ENCODE results near the gene ISL2.

Gene ISL2

GRCh38 chr15:76381366-76381765 is 44.8 kb downstream of the ISL2 start:
- Histone ChIP-seq H2AK5ac (ENCODE audit: low read length, severe bottlenecking) (no peak overlapping the region), H4K91ac (ENCODE audit: low read length) (no peak overlapping the region), H3K9ac (ENCODE audit: low read length) (no peak overlapping the region), H2BK5ac (ENCODE audit: low read depth, low read length, poor library complexity, severe bottlenecking) (no peak overlapping the region), H2AFZ (ENCODE audit: low read depth, low read length) (no peak overlapping the region), H2BK15ac (ENCODE audit: low read depth, poor library complexity, severe bottlenecking) (no peak overlapping the region), H3K79me1 (replicated peaks; ENCODE audit: low read length, poor library complexity, severe bottlenecking) (no peaks in the 10 kb centered on the region), H3K27ac (ENCODE audit: low read length, poor library complexity, severe bottlenecking) (no peak overlapping the region), H3K18ac (ENCODE audit: low read depth in 1 of 2, low read length in 2 of 2) (no peak overlapping the region), H3K4me3 (ENCODE audit: insufficient read depth in 1 of 2, low read depth in 1 of 2, low read length in 2 of 2) (no peak overlapping the region), H2BK12ac (ENCODE audit: low read length in 2 of 2) (no peak overlapping the region), H3K4me1 (ENCODE audit: control insufficient read depth, insufficient read depth, low read depth, low read length) (no peaks in the 10 kb centered on the region), H2BK120ac (ENCODE audit: low read depth, low read length) (no peak overlapping the region), H3K4ac (ENCODE audit: low read depth in 1 of 2, low read length in 2 of 2) (no peak overlapping the region), H3K23ac (ENCODE audit: low read length in 2 of 2) (no peak overlapping the region), H3K9me3 (ENCODE audit: control insufficient read depth, low read length) (no peaks in the 10 kb centered on the region), H3K36me3 (ENCODE audit: control insufficient read depth in 1 of 2, insufficient read depth in 2 of 2, low read depth in 1 of 2, low read length in 2 of 2) (no peaks in the 10 kb centered on the region), H3K4me2 (ENCODE audit: low read length, poor library complexity, severe bottlenecking) (no peak overlapping the region), H4K8ac (ENCODE audit: low read length) (no peak overlapping the region), H3K27me3 (ENCODE audit: control insufficient read depth in 1 of 2, insufficient read depth in 1 of 2, low read length in 2 of 2) (no peaks in the 10 kb centered on the region), H3K14ac (ENCODE audit: low read length in 2 of 2) (no peak overlapping the region)
- WGBS, result 96% methylated on average over 4 of the region's 4 CpGs
- no peak for DNase-seq

GRCh38 chr15:76382987-76383728 is 46.6 kb downstream of the ISL2 start:
- no peak overlapping the region for H2BK15ac ChIP-seq (ENCODE audit: low read depth, poor library complexity, severe bottlenecking)
- H2BK120ac ChIP-seq (ENCODE audit: low read depth, low read length), result no peak overlapping the region
- no peak overlapping the region for H3K18ac ChIP-seq (ENCODE audit: low read depth in 1 of 2, low read length in 2 of 2)
- no peaks in the 10 kb centered on the region for H3K4me1 ChIP-seq (ENCODE audit: control insufficient read depth, insufficient read depth, low read depth, low read length)
- H2BK12ac ChIP-seq (ENCODE audit: low read length in 2 of 2), result no peak overlapping the region
- no peaks in the 10 kb centered on the region for H3K36me3 ChIP-seq (ENCODE audit: control insufficient read depth in 1 of 2, insufficient read depth in 2 of 2, low read depth in 1 of 2, low read length in 2 of 2)
- H3K4me3 ChIP-seq (ENCODE audit: insufficient read depth in 1 of 2, low read depth in 1 of 2, low read length in 2 of 2), result no peak overlapping the region
- H3K79me1 ChIP-seq (replicated peaks; ENCODE audit: low read length, poor library complexity, severe bottlenecking), result no peaks in the 10 kb centered on the region
- no peak overlapping the region for H4K8ac ChIP-seq (ENCODE audit: low read length)
- H4K91ac ChIP-seq (ENCODE audit: low read length), result no peak overlapping the region
- no peak overlapping the region for H3K23ac ChIP-seq (ENCODE audit: low read length in 2 of 2)
- no peak overlapping the region for H3K27ac ChIP-seq (ENCODE audit: low read length, poor library complexity, severe bottlenecking)
- H3K14ac ChIP-seq (ENCODE audit: low read length in 2 of 2), result no peak overlapping the region
- no peak overlapping the region for H2BK5ac ChIP-seq (ENCODE audit: low read depth, low read length, poor library complexity, severe bottlenecking)
- H3K27me3 ChIP-seq (ENCODE audit: control insufficient read depth in 1 of 2, insufficient read depth in 1 of 2, low read length in 2 of 2), result no peaks in the 10 kb centered on the region
- WGBS, result 100% methylated on average over 1 of the region's 2 CpGs
- no peak overlapping the region for H3K4me2 ChIP-seq (ENCODE audit: low read length, poor library complexity, severe bottlenecking)
- DNase-seq, result no peak
- no peak overlapping the region for H2AK5ac ChIP-seq (ENCODE audit: low read length, severe bottlenecking)
- H3K9me3 ChIP-seq (ENCODE audit: control insufficient read depth, low read length), result no peaks in the 10 kb centered on the region
- H3K9ac ChIP-seq (ENCODE audit: low read length), result no peak overlapping the region
- H2AFZ ChIP-seq (ENCODE audit: low read depth, low read length), result no peak overlapping the region
- no peak overlapping the region for H3K4ac ChIP-seq (ENCODE audit: low read depth in 1 of 2, low read length in 2 of 2)

GRCh38 chr15:76384409-76384808 is 47.8 kb downstream of the ISL2 start:
- Histone ChIP-seq H3K4me3 (ENCODE audit: insufficient read depth in 1 of 2, low read depth in 1 of 2, low read length in 2 of 2) (no peak overlapping the region), H2AK5ac (ENCODE audit: low read length, severe bottlenecking) (no peak overlapping the region), H2AFZ (ENCODE audit: low read depth, low read length) (no peak overlapping the region), H3K4me1 (ENCODE audit: control insufficient read depth, insufficient read depth, low read depth, low read length) (no peaks in the 10 kb centered on the region), H3K4me2 (ENCODE audit: low read length, poor library complexity, severe bottlenecking) (no peak overlapping the region), H2BK5ac (ENCODE audit: low read depth, low read length, poor library complexity, severe bottlenecking) (no peak overlapping the region), H3K9ac (ENCODE audit: low read length) (no peak overlapping the region), H3K23ac (ENCODE audit: low read length in 2 of 2) (no peak overlapping the region), H4K8ac (ENCODE audit: low read length) (no peak overlapping the region), H3K14ac (ENCODE audit: low read length in 2 of 2) (no peak overlapping the region), H3K4ac (ENCODE audit: low read depth in 1 of 2, low read length in 2 of 2) (no peak overlapping the region), H3K79me1 (replicated peaks; ENCODE audit: low read length, poor library complexity, severe bottlenecking) (no peaks in the 10 kb centered on the region), H3K36me3 (ENCODE audit: control insufficient read depth in 1 of 2, insufficient read depth in 2 of 2, low read depth in 1 of 2, low read length in 2 of 2) (no peaks in the 10 kb centered on the region), H4K91ac (ENCODE audit: low read length) (no peak overlapping the region), H2BK12ac (ENCODE audit: low read length in 2 of 2) (no peak overlapping the region), H2BK120ac (ENCODE audit: low read depth, low read length) (no peak overlapping the region), H3K18ac (ENCODE audit: low read depth in 1 of 2, low read length in 2 of 2) (no peak overlapping the region), H3K27ac (ENCODE audit: low read length, poor library complexity, severe bottlenecking) (no peak overlapping the region), H2BK15ac (ENCODE audit: low read depth, poor library complexity, severe bottlenecking) (no peak overlapping the region), H3K9me3 (ENCODE audit: control insufficient read depth, low read length) (no peaks in the 10 kb centered on the region), H3K27me3 (ENCODE audit: control insufficient read depth in 1 of 2, insufficient read depth in 1 of 2, low read length in 2 of 2) (no peaks in the 10 kb centered on the region)
- DNase-seq, result no peak
- WGBS, result 100% methylated on average over 1 of the region's 2 CpGs

GRCh38 chr15:76386178-76386577 is 49.6 kb downstream of the ISL2 start:
- H2AK5ac ChIP-seq (ENCODE audit: low read length, severe bottlenecking), result no peak overlapping the region
- H2BK120ac ChIP-seq (ENCODE audit: low read depth, low read length), result no peak overlapping the region
- no peak overlapping the region for H3K9ac ChIP-seq (ENCODE audit: low read length)
- no peaks in the 10 kb centered on the region for H3K9me3 ChIP-seq (ENCODE audit: control insufficient read depth, low read length)
- no peak overlapping the region for H3K4ac ChIP-seq (ENCODE audit: low read depth in 1 of 2, low read length in 2 of 2)
- no peaks in the 10 kb centered on the region for H3K79me1 ChIP-seq (replicated peaks; ENCODE audit: low read length, poor library complexity, severe bottlenecking)
- H3K4me3 ChIP-seq (ENCODE audit: insufficient read depth in 1 of 2, low read depth in 1 of 2, low read length in 2 of 2), result no peak overlapping the region
- no peak overlapping the region for H2BK12ac ChIP-seq (ENCODE audit: low read length in 2 of 2)
- no peak overlapping the region for H3K18ac ChIP-seq (ENCODE audit: low read depth in 1 of 2, low read length in 2 of 2)
- no peaks in the 10 kb centered on the region for H3K36me3 ChIP-seq (ENCODE audit: control insufficient read depth in 1 of 2, insufficient read depth in 2 of 2, low read depth in 1 of 2, low read length in 2 of 2)
- no peaks in the 10 kb centered on the region for H3K4me1 ChIP-seq (ENCODE audit: control insufficient read depth, insufficient read depth, low read depth, low read length)
- H4K91ac ChIP-seq (ENCODE audit: low read length), result no peak overlapping the region
- no peak overlapping the region for H4K8ac ChIP-seq (ENCODE audit: low read length)
- DNase-seq, result no peak
- H3K27ac ChIP-seq (ENCODE audit: low read length, poor library complexity, severe bottlenecking), result no peak overlapping the region
- no peak overlapping the region for H2BK5ac ChIP-seq (ENCODE audit: low read depth, low read length, poor library complexity, severe bottlenecking)
- H3K27me3 ChIP-seq (ENCODE audit: control insufficient read depth in 1 of 2, insufficient read depth in 1 of 2, low read length in 2 of 2), result no peaks in the 10 kb centered on the region
- no peak overlapping the region for H2AFZ ChIP-seq (ENCODE audit: low read depth, low read length)
- WGBS, result 94% methylated on average over 2 of the region's 2 CpGs
- no peak overlapping the region for H3K4me2 ChIP-seq (ENCODE audit: low read length, poor library complexity, severe bottlenecking)
- H2BK15ac ChIP-seq (ENCODE audit: low read depth, poor library complexity, severe bottlenecking), result no peak overlapping the region
- no peak overlapping the region for H3K23ac ChIP-seq (ENCODE audit: low read length in 2 of 2)
- H3K14ac ChIP-seq (ENCODE audit: low read length in 2 of 2), result no peak overlapping the region
